ENCODE measurements around the gene ELOVL1.

ELOVL1 gene

GRCh38 chr1:43317817-43318471 lies 49.9 kb downstream of the ELOVL1 start:
- CTCF ChIA-PET, result no interaction called here
- DNase-seq (ENCODE audit: extremely low spot score), result no peak
- TF ChIP-seq CTCF (IDR thresholded peaks at IDR 0.05; ENCODE audit: control extremely low read depth, extremely low read depth, low read depth, missing control alignments), result no peak
- POLR2A ChIA-PET, result no interaction called here

- POLR2A ChIA-PET, result no interaction called here
- TF ChIP-seq CTCF (IDR thresholded peaks at IDR 0.05; ENCODE audit: control extremely low read depth, extremely low read depth, low read depth, missing control alignments), result no peak
- CTCF ChIA-PET, result no interaction called here
- no peak for DNase-seq (ENCODE audit: extremely low spot score)
Measured at GRCh38 chr1:43316738-43317520, 50.9 kb downstream of the ELOVL1 start.

- ChIA-PET CTCF (no interaction called here), POLR2A (no interaction called here)
- no peak for DNase-seq (ENCODE audit: extremely low spot score)
- no peak for TF ChIP-seq CTCF (IDR thresholded peaks at IDR 0.05; ENCODE audit: control extremely low read depth, extremely low read depth, low read depth, missing control alignments)
Measured at GRCh38 chr1:43315963-43316737, 51.7 kb downstream of the ELOVL1 start.

- POLR2A ChIA-PET, result no interaction called here
- no peak for DNase-seq (ENCODE audit: extremely low spot score)
- CTCF ChIA-PET, result no interaction called here
- no peak for TF ChIP-seq CTCF (IDR thresholded peaks at IDR 0.05; ENCODE audit: control extremely low read depth, extremely low read depth, low read depth, missing control alignments)
Measured at GRCh38 chr1:43315481-43315880, 52.3 kb downstream of the ELOVL1 start.

- no peak for DNase-seq (ENCODE audit: extremely low spot score)
- ChIA-PET CTCF (no interaction called here), POLR2A (no interaction called here)
- TF ChIP-seq CTCF (IDR thresholded peaks at IDR 0.05; ENCODE audit: control extremely low read depth, extremely low read depth, low read depth, missing control alignments), result no peak
Measured at GRCh38 chr1:43314233-43314632, 53.6 kb downstream of the ELOVL1 start.

GRCh38 chr1:43313771-43314170 lies 54.0 kb downstream of the ELOVL1 start:
- CTCF ChIA-PET, result no interaction called here
- POLR2A ChIA-PET, result no interaction called here
- DNase-seq (ENCODE audit: extremely low spot score), result no peak
- TF ChIP-seq CTCF (IDR thresholded peaks at IDR 0.05; ENCODE audit: control extremely low read depth, extremely low read depth, low read depth, missing control alignments), result no peak
